ENCODE measurements around the gene LRRC32. TPM values are rescaled to one million over a fixed set of nuclear protein-coding genes. Genes with fewer than 3 reads are reported as not detected.

LRRC32 gene
- total and polyA plus RNA-seq, 2 donors = 2.9 to 29.3 TPM

DNA sequence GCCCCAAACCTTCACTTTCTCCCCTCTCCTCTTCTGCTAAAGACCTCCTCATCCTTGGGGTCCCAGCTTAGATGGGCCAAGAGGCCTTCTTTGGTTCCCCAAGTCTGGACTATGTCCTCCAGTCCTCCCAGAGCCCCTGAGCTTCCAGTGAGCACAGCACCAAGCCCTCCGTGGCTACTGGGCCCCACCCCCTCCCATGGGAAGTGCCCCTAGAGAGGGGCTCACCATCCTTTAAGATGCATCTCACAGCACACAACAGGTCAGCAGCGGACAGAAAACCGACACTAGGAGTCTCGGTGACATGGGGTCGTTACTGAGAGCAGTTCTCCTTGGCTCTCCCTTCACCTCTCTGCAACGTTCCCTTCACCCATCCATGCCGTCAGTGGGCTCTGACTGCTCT lies 2.7 kb downstream of the LRRC32 start:
- peaks cover 22 to 55% of the 10 kb centered on the region in 2 donors for H3K27me3 ChIP-seq (ENCODE audit: control insufficient read depth in 2 of 2, insufficient read depth in 1 of 2, low read length in 1 of 2)
- no peak overlapping the region for H3K4me3 ChIP-seq (ENCODE audit: low read length in 2 of 2)
- H3K27ac ChIP-seq (ENCODE audit: low read depth in 1 of 2, low read length in 1 of 2) = no peak overlapping the region
- no peak for DNase-seq (ENCODE audit: low read depth in 6 of 9, low spot score in 9 of 9)
- H3K4me1 ChIP-seq (ENCODE audit: control insufficient read depth in 2 of 2, insufficient read depth in 2 of 2, low read length in 2 of 2) = peaks cover 22 to 59% of the 10 kb centered on the region in 2 donors
- no peaks in the 10 kb centered on the region for H3K9me3 ChIP-seq (ENCODE audit: control insufficient read depth in 2 of 2, insufficient read depth in 1 of 2, low read length in 1 of 2)
- WGBS = 97% methylated on average over 7 of the region's 7 CpGs
- H3K36me3 ChIP-seq (ENCODE audit: control insufficient read depth in 2 of 2, insufficient read depth in 2 of 2, low read length in 1 of 2) = no peaks in the 10 kb centered on the region

DNA sequence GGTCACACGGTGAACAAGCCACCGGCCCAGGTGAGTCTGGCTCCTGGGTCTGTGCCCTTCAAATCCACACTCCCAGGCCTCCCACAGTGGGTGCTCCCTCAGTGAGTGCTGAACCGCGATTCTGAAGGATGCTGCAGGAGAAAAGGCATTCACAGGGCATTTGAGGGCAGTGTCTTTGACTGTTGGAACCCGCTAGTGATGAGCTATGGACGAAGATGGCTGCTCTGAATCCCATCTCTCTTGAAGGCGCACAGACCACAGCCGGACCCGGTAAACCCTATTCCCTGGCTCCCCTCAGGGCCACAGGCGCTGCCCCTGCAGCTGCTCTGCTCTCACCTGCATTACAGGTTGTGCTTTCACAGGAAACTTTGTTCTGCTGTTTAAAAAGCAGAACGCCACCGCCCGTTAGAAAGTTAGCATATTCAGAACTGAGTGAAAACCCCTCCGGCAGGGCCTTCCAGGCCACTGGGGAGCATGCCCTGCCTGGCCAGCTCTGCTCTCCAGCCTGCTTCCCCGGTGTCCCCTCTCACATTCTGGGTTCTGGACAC lies 3.2 kb downstream of the LRRC32 start:
- no peak overlapping the region for H3K4me3 ChIP-seq (ENCODE audit: low read length in 2 of 2)
- H3K27me3 ChIP-seq (ENCODE audit: control insufficient read depth in 2 of 2, insufficient read depth in 1 of 2, low read length in 1 of 2) = peaks cover 22 to 52% of the 10 kb centered on the region in 2 donors
- WGBS = 94% methylated on average over 15 of the region's 15 CpGs
- DNase-seq (ENCODE audit: low read depth in 6 of 9, low spot score in 9 of 9) = no peak
- peaks cover 21 to 54% of the 10 kb centered on the region in 2 donors for H3K4me1 ChIP-seq (ENCODE audit: control insufficient read depth in 2 of 2, insufficient read depth in 2 of 2, low read length in 2 of 2)
- H3K9me3 ChIP-seq (ENCODE audit: control insufficient read depth in 2 of 2, insufficient read depth in 1 of 2, low read length in 1 of 2) = no peaks in the 10 kb centered on the region
- no peaks in the 10 kb centered on the region for H3K36me3 ChIP-seq (ENCODE audit: control insufficient read depth in 2 of 2, insufficient read depth in 2 of 2, low read length in 1 of 2)
- H3K27ac ChIP-seq (ENCODE audit: low read depth in 1 of 2, low read length in 1 of 2) = no peak overlapping the region

DNA sequence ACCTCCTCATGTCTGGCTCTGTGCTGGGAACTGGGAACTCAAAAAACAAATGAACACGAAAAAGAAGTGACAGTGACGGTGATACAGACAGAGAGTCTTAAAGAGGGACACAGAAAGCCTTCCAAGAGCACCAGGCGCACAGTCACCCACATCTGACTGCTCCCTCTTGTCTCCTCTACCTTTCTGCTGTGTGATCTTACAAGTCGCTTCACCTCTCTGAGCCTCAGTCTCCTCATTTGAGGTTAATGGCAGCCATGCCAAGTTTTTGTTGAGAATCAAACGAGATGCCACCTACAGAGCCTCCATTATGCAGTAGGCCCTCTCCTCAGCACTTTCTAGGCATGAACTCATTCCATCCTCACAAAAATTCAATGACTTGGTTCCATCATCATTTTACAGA lies 3.7 kb downstream of the LRRC32 start:
- Histone ChIP-seq H3K4me1 (ENCODE audit: control insufficient read depth in 2 of 2, insufficient read depth in 2 of 2, low read length in 2 of 2) (peaks cover 17 to 49% of the 10 kb centered on the region in 2 donors), H3K27me3 (ENCODE audit: control insufficient read depth in 2 of 2, insufficient read depth in 1 of 2, low read length in 1 of 2) (peaks cover 22 to 47% of the 10 kb centered on the region in 2 donors), H3K4me3 (ENCODE audit: low read length in 2 of 2) (no peak overlapping the region), H3K9me3 (ENCODE audit: control insufficient read depth in 2 of 2, insufficient read depth in 1 of 2, low read length in 1 of 2) (no peaks in the 10 kb centered on the region), H3K36me3 (ENCODE audit: control insufficient read depth in 2 of 2, insufficient read depth in 2 of 2, low read length in 1 of 2) (no peaks in the 10 kb centered on the region), H3K27ac (ENCODE audit: low read depth in 1 of 2, low read length in 1 of 2) (no peak overlapping the region)
- WGBS = 93% methylated on average over 5 of the region's 5 CpGs
- no peak for DNase-seq (ENCODE audit: low read depth in 6 of 9, low spot score in 9 of 9)

DNA sequence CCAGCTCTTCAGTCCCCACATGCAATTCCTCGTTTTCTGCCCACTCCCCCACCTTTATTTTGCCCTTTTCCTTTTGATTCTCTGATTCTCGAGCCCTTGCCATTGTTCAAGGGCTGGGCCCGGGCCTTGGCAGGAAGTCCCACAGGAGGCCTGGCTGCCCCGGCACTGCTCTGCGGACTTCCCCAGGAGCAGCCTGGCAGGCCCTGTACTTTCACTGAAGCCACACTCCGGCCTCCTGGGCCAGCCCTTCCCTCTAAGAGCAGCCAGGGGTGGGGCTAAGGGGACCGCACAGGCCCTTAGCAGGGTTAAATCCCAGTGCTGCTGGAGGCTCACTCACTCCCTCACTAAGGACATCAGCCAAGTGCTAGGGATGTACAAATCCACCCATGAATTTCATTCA lies 4.1 kb downstream of the LRRC32 start:
- Histone ChIP-seq H3K27ac (ENCODE audit: low read depth in 1 of 2, low read length in 1 of 2) (no peak overlapping the region), H3K4me3 (ENCODE audit: low read length in 2 of 2) (no peak overlapping the region), H3K36me3 (ENCODE audit: control insufficient read depth in 2 of 2, insufficient read depth in 2 of 2, low read length in 1 of 2) (no peaks in the 10 kb centered on the region), H3K4me1 (ENCODE audit: control insufficient read depth in 2 of 2, insufficient read depth in 2 of 2, low read length in 2 of 2) (peaks cover 17 to 45% of the 10 kb centered on the region in 2 donors), H3K9me3 (ENCODE audit: control insufficient read depth in 2 of 2, insufficient read depth in 1 of 2, low read length in 1 of 2) (no peaks in the 10 kb centered on the region), H3K27me3 (ENCODE audit: control insufficient read depth in 2 of 2, insufficient read depth in 1 of 2, low read length in 1 of 2) (peaks cover 22 to 43% of the 10 kb centered on the region in 2 donors)
- DNase-seq (ENCODE audit: low read depth in 6 of 9, low spot score in 9 of 9) = no peak
- 77% methylated on average over 7 of the region's 7 CpGs for WGBS

DNA sequence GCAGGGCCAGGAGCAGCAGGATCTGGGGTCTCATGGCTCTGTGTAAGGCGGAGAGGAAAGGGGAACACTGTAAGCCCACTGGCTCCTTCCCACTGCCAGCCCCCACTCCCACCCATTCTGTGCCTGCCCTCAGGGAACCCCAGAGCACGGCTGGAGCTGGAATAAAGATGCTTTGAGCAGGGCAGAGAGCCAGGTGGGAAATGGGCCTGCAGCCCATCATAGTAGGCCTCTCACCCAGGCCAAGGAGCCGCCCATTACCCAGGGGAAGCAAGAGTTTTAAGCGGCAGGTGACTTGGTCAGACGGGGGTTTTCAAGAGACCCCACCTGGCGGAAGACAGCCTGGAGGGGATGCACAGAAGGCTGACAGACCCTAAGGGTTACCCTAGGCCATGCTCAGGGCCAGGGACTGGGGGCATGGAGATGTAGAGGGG lies 4.6 kb downstream of the LRRC32 start:
- no peak for DNase-seq (ENCODE audit: low read depth in 6 of 9, low spot score in 9 of 9)
- H3K36me3 ChIP-seq (ENCODE audit: control insufficient read depth in 2 of 2, insufficient read depth in 2 of 2, low read length in 1 of 2) = no peaks in the 10 kb centered on the region
- H3K27ac ChIP-seq (ENCODE audit: low read depth in 1 of 2, low read length in 1 of 2) = no peak overlapping the region
- no peaks in the 10 kb centered on the region for H3K9me3 ChIP-seq (ENCODE audit: control insufficient read depth in 2 of 2, insufficient read depth in 1 of 2, low read length in 1 of 2)
- H3K27me3 ChIP-seq (ENCODE audit: control insufficient read depth in 2 of 2, insufficient read depth in 1 of 2, low read length in 1 of 2) = peaks cover 20 to 38% of the 10 kb centered on the region in 2 donors
- H3K4me3 ChIP-seq (ENCODE audit: low read length in 2 of 2) = no peak overlapping the region
- peaks cover 17 to 40% of the 10 kb centered on the region in 2 donors for H3K4me1 ChIP-seq (ENCODE audit: control insufficient read depth in 2 of 2, insufficient read depth in 2 of 2, low read length in 2 of 2)
- 94% methylated on average over 6 of the region's 6 CpGs for WGBS

DNA sequence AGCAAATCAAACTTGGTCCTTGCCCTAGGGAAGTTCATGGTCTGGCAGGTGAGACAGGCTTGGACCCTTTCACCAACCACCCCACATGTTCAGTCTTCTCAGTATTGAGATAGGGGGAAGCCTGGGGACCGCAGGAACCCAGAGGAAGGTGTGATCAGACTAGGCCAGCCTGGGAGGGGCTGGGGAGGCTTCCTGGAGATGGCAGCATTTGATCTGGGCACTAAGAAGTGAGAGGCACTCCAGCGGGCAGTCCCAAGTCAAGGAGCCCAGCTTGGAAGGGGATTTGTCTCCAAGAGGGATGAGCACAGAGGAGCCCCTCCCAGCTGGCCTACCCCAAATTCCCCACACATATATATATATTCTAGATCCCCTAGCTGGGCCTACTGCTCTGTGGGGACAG lies 5.4 kb downstream of the LRRC32 start:
- DNase-seq (ENCODE audit: low read depth in 6 of 9, low spot score in 9 of 9) = no peak
- Histone ChIP-seq H3K4me1 (ENCODE audit: control insufficient read depth in 2 of 2, insufficient read depth in 2 of 2, low read length in 2 of 2) (peaks cover 11 to 35% of the 10 kb centered on the region in 2 donors), H3K27me3 (ENCODE audit: control insufficient read depth in 2 of 2, insufficient read depth in 1 of 2, low read length in 1 of 2) (peaks cover 13 to 31% of the 10 kb centered on the region in 2 donors), H3K9me3 (ENCODE audit: control insufficient read depth in 2 of 2, insufficient read depth in 1 of 2, low read length in 1 of 2) (no peaks in the 10 kb centered on the region), H3K27ac (ENCODE audit: low read depth in 1 of 2, low read length in 1 of 2) (peak overlapping the region in 1 of 2 donors; percentile 69), H3K36me3 (ENCODE audit: control insufficient read depth in 2 of 2, insufficient read depth in 2 of 2, low read length in 1 of 2) (no peaks in the 10 kb centered on the region), H3K4me3 (ENCODE audit: low read length in 2 of 2) (no peak overlapping the region)
- WGBS = 46% methylated on average over 2 of the region's 2 CpGs

DNA sequence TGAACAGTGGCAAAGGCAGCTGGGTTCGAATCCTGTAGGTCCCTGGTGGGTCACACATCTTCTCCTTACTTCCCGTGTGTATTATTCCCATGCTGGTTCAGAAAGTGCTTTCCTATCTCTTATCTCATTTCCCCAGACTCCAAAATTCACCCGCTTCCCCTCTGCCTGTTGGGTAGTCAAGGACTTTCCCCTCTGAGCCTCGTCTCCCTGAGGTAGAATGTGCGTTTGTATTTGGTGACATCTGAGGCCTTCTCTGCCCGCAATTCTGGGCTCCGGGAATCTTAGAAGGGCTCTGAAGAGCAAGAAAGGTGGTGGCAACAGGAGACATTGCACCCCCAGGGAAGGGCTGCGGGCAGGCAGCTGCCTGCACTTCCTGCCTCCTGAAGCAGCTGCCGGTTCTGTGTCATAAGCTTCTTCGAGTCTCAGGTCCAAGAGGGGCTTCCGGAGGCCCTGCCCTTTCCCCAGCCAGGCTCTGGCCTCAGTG lies 5.9 kb downstream of the LRRC32 start:
- Histone ChIP-seq H3K4me3 (ENCODE audit: low read length in 2 of 2) (no peak overlapping the region), H3K9me3 (ENCODE audit: control insufficient read depth in 2 of 2, insufficient read depth in 1 of 2, low read length in 1 of 2) (no peaks in the 10 kb centered on the region), H3K4me1 (ENCODE audit: control insufficient read depth in 2 of 2, insufficient read depth in 2 of 2, low read length in 2 of 2) (peaks cover 11 to 30% of the 10 kb centered on the region in 2 donors), H3K27ac (ENCODE audit: low read depth in 1 of 2, low read length in 1 of 2) (peak overlapping the region in 1 of 2 donors; percentile 69), H3K27me3 (ENCODE audit: control insufficient read depth in 2 of 2, insufficient read depth in 1 of 2, low read length in 1 of 2) (peaks cover 8 to 25% of the 10 kb centered on the region in 2 donors), H3K36me3 (ENCODE audit: control insufficient read depth in 2 of 2, insufficient read depth in 2 of 2, low read length in 1 of 2) (no peaks in the 10 kb centered on the region)
- 9% methylated on average over 11 of the region's 11 CpGs for WGBS
- peak in 4 of 9 donors; percentile 33 to 76 (median 61) for DNase-seq (ENCODE audit: low read depth in 6 of 9, low spot score in 9 of 9)

DNA sequence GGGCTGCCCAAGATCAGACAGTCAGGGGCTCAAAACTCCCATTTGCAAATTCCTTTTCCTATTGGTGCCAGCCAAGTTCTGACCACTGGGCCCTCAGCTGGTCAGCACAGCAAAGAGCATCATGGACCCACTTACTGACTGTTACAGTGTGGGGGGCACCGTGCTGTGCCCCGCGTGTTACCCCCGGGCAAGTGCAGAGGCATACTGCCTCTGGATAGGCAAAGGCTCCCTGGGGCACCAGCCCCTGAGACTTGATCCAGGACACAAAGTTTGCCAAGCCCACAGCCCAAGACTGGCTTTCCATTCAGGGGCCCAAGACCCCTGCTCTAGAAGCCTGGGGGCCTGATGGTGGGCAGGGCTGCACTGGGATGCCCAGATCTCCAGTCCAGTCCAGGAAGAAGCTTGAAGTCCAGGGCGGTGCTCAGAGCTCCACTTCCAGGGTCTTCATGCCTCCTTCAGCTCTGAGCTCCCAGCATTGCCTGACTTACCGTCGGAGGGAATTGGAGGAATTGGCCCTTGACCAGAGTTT lies 6.6 kb downstream of the LRRC32 start:
- peaks cover 11 to 30% of the 10 kb centered on the region in 2 donors for H3K4me1 ChIP-seq (ENCODE audit: control insufficient read depth in 2 of 2, insufficient read depth in 2 of 2, low read length in 2 of 2)
- H3K27me3 ChIP-seq (ENCODE audit: control insufficient read depth in 2 of 2, insufficient read depth in 1 of 2, low read length in 1 of 2) = peaks cover 4 to 19% of the 10 kb centered on the region in 2 donors
- no peak overlapping the region for H3K27ac ChIP-seq (ENCODE audit: low read depth in 1 of 2, low read length in 1 of 2)
- no peaks in the 10 kb centered on the region for H3K9me3 ChIP-seq (ENCODE audit: control insufficient read depth in 2 of 2, insufficient read depth in 1 of 2, low read length in 1 of 2)
- WGBS = 97% methylated on average over 7 of the region's 7 CpGs
- DNase-seq (ENCODE audit: low read depth in 6 of 9, low spot score in 9 of 9) = no peak
- no peaks in the 10 kb centered on the region for H3K36me3 ChIP-seq (ENCODE audit: control insufficient read depth in 2 of 2, insufficient read depth in 2 of 2, low read length in 1 of 2)
- H3K4me3 ChIP-seq (ENCODE audit: low read length in 2 of 2) = no peak overlapping the region

DNA sequence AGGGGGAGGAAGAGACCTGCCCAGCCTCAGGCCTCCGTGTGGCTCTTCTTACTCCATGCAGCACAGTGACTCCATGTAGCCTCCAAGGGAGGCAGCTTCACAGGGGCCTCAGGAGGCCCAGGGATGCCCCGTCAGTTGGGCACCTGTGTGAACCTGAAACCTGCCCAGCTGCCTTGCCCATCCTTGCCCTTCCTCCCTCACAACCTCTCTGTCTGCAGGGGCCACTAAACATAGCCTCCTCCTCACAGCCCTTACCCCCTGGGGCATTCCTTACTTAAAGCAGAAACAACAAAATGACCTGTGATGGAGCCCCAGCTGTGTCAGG lies 7.1 kb downstream of the LRRC32 start:
- no peak for DNase-seq (ENCODE audit: low read depth in 6 of 9, low spot score in 9 of 9)
- H3K4me1 ChIP-seq (ENCODE audit: control insufficient read depth in 2 of 2, insufficient read depth in 2 of 2, low read length in 2 of 2) = peaks cover 11 to 33% of the 10 kb centered on the region in 2 donors
- 88% methylated on average over 2 of the region's 2 CpGs for WGBS
- H3K9me3 ChIP-seq (ENCODE audit: control insufficient read depth in 2 of 2, insufficient read depth in 1 of 2, low read length in 1 of 2) = no peaks in the 10 kb centered on the region
- H3K4me3 ChIP-seq (ENCODE audit: low read length in 2 of 2) = no peak overlapping the region
- H3K36me3 ChIP-seq (ENCODE audit: control insufficient read depth in 2 of 2, insufficient read depth in 2 of 2, low read length in 1 of 2) = no peaks in the 10 kb centered on the region
- peaks cover 0 to 13% of the 10 kb centered on the region in 2 donors for H3K27me3 ChIP-seq (ENCODE audit: control insufficient read depth in 2 of 2, insufficient read depth in 1 of 2, low read length in 1 of 2)
- no peak overlapping the region for H3K27ac ChIP-seq (ENCODE audit: low read depth in 1 of 2, low read length in 1 of 2)

Measured in thymus (tissue), 11 donors.